Activated CD8-positive, alpha-beta memory T cell treated with anti-CD3 and anti-CD28 coated beads for 48 hours (primary cell): ENCODE measurements around the gene UCHL3.

ENCODE experiments used
- DNase-seq, 3 experiments: peaks; one replicate each; pipeline ENCODE4 v3.0.0-alpha.2; 2020; ENCODE audit warnings: low read depth in 2 of 3, low spot score in 2 of 3

Gene UCHL3

DNA sequence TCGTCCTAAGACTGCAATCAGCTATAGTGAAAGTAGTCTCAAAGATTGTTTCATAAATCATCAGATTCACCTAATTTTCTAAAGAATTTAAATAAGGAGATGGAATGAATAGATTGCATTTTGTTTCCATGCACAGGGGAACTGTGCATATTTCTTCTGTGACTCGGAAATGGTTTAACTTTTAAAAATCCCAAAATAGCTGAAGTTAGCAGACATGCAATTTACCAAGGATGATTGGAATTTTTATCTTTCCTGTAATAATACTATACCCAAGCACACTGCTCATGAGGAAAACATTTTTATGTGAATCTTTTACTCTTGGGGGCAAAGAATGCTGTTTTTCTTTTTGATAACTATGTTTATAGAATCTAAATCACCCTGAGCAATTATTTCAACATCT, 71.6 kb downstream of the UCHL3 start:
- DNase-seq: no peak

DNA sequence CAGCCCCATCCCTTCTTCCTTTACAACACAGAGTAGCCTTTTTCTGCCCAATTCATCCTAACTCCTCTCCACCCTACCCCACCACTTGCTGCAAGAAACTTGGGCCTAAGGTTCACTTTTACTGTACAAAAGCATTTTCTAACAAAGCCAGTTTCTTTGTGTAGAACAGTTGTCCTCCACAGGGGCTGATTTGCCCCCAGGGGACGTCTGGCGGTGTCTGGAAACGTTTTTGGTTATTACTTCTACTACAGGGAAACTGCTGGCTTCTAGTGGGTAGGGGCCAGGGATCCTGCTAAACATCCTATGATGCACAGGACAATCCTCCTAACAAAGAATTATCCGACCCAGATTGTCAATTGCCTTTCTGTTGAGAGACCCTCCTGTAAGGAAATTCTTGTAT, 79.2 kb downstream of the UCHL3 start:
- no peak for DNase-seq

GRCh38 chr13:75633285-75633684, 83.7 kb downstream of the UCHL3 start:
- DNase-seq: no peak

DNA sequence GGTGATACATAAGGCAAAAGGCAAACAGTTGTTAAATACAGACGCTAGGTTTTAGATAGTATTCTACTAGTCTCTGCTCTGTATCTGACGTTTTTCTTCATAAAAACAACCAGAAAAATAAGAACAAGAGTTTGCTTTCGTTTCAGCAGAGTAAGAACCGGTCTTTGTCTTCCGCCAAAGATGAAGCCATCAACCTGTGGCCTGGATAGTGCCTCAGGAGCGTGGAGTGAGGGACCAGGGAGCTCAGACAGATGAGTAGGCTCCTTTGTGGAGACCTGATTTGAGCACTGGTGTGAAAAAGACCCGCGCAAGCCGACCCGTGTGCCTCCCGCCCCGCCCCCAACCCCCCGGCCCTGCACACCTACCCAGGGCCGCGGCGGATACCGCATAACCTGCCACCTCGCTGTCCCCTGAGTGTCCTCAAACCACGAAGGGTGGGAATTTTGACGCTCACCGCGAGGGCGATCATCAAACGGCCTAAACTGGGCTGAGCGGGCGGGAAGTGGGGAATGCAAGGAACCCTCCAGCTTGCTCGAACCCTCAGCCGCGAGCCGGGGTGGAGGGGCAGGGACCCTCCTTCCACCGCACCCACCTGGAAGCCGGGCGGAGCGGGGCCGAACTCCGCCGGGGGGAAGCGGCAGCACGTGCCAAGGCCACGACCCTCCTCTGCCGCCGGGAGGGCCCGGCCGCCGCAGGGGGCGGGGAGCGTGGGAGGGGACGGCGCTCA, 85.7 kb downstream of the UCHL3 start:
- no peak for DNase-seq

DNA sequence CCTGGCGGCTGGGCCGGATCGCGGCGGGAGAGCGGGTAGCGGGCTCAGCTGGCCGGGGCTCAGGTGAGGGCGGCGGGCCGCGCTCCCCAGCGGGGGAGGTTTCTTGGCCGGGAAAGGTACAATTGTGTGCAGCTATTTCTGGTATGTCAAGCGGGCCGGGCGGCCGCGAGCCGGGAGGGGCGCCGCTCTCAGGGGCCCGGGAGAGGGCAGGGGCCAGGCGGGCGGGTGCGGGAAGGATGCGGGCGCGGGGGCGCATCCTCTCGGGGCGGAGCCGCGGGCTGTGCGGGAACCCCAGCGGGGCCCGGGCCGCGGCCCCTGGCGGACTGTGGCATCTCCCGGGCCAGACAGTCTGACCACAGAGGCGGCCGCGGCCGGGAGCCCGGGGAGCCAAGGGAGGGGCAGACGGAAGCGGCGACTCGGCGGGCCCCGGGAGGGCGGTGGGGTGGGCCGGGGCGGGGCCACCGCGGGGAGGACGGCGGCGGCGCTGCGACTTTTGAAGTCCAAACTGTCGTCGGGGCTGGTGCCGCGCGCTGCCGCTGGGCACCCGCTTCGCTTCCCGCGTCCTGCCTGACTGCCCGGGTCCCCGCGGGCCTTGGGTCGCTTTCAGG, 86.3 kb downstream of the UCHL3 start, which contains the start of gene LMO7:
Gene LMO7, plus strand, starts transcription at position 503 of the 608 bp plus-strand sequence. CDS start 328 bp downstream, outside the sequence.
- peak in 2 of 3 experiments; percentile 12 to 14 for DNase-seq

- peak; percentile 4 to 23 (median 19) for DNase-seq
These were observed 87.0 kb downstream of the UCHL3 start for GRCh38 chr13:75636436-75637180.

DNA sequence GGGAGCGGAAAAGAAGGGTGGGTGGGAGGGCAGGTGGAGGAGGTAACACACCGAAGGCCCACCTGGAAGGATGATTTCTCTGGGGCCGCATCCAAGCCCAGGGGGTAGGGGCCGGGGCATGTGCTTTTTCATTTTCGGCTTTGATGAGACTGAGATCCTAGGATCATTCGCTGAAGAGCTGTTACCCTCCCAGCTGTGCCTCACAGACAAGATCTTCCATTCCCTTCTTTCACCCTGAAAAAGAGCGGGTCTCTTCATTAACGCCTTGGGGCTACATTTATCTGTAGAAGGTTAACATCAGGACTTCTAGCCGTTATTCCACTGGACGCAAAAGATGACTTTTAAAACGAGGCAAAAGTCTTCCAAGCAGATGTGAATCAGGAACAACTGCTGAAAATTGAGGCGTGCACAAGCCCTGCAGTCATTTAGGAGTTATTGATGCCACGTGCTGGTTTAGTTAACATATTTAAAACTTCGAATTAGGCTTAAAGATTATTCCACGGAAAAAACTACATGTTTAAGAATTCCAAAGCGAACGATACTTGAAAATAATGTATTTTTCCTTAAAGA, 87.7 kb downstream of the UCHL3 start:
- DNase-seq: no peak

GRCh38 chr13:75639454-75639853, 89.9 kb downstream of the UCHL3 start:
- DNase-seq: no peak

- DNase-seq: no peak
These were observed 91.4 kb downstream of the UCHL3 start for GRCh38 chr13:75641026-75641425.

DNA sequence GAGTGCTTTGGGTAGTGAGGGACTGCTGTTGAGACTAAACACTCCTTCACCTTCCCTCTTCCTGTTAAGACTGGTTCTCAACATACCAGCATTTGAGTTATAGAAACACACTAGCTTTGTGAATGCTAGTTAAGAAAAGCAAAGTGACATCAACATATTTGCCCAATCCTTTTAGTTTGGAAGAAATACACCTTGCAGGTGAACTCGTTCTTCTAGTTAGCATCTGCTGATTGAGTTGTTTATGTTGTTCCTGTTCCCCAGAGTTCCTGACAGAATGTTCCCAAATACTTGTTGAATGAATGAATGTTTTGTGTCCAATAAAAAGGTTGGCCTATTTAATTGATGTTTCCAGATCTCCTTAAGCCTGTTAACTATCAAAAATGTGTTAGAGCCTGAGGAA, 93.6 kb downstream of the UCHL3 start:
- no peak for DNase-seq

DNA sequence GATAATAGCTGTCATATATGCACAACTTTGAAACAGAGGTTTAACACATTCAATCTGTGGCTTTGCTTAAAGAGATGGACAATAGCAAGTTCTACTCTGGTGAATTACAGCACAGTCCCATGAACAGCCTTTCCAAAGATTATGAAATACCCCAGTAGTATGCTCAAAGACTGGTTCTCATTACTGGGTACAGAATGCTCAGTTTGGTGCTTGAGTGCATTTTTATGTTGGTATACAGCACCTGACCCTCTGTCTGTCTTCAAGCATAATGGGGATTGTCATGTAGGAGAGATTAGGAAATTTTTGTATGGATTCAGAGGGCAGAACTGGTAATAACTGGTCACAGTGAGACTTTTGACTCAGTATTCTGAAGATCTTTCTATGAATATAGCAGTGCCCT, 94.1 kb downstream of the UCHL3 start:
- DNase-seq: no peak

DNA sequence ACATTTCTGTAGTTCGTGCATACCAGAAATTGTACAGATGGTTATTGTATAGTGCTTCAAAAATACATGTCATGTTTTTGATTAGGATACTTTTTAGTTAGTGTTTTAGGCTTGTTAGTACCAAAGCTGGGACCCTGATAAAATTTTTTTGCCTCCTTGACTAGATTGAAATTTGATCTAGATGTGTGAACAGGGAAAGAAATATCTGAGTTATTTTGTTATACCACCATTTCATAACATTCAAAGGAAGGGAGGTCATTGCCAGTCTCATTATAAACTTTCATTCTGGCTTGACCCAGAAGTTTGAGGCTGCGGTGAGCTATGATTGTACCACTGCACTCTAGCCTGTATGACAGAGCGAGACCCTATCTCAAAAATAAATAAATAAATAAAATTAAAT, 95.5 kb downstream of the UCHL3 start:
- no peak for DNase-seq

- DNase-seq: no peak
These were observed 97.7 kb downstream of the UCHL3 start for GRCh38 chr13:75647126-75647784.

DNA sequence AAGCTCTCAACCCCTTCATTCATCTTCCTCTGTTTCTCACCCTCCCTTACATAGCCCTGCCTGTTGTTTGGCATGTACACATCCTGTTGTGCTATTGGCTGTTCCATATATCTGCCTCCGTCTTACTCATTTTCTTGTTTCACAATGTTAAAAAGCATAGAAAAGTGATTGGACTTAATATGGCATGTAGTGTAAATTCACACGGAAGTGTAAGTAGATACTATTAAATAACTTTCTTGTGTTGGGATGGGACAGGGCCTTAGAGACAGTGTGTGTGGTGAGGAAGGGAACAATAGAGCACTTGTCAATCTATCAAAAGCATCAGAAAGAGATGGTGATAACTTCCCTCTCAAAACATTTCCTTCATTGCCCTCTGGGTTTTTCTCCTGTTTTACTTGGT, 98.9 kb downstream of the UCHL3 start:
- DNase-seq: no peak

GRCh38 chr13:75651013-75651412, 101.4 kb downstream of the UCHL3 start:
- DNase-seq: no peak

DNA sequence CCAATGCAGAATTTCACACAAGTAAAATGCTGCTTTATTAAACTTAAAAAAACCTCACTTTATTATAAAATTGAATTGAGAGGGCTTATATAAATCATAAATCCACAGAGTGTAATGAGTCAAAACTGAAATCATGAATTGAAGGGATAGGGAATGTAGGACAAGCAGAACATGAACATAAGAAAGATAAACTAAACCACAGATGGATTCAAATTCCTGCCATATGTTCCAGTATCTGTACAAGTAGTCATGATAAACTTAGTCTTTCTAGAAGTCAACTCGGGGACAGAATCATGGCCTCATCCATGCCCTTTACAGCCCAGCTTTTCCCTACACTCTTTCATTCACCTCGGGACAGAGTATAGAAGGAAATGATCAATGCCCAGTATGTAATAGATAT, 103.1 kb downstream of the UCHL3 start:
- DNase-seq: no peak
